ENCODE results near the gene IL18BP. TPM values are rescaled to one million over a fixed set of nuclear protein-coding genes. Genes with fewer than 3 reads are reported as not detected.

The IL18BP gene
- total and polyA plus RNA-seq, 2 of the 13 experiments (the other 11 are each of a cell fraction or from before 2014, with no cell fraction given) = 4.1 to 12.8 TPM

GRCh38 chr11:71997594-71997993, 1.1 kb upstream of the IL18BP start:
- ChIA-PET CTCF (ENCODE audit: low intra/inter-chr PET ratio, low total read pairs) (no interaction called here), POLR2A (no interaction called here)
- H3K36me3 ChIP-seq (replicated peaks in 1 of 2; ENCODE audit: control insufficient read depth in 1 of 2, insufficient read depth in 2 of 2, low read length in 2 of 2) = peaks cover 10 to 48% of the 10 kb centered on the region in 2 experiments; a peak in 4 of 5 replicates
- H3K79me2 ChIP-seq (ENCODE audit: insufficient read depth, low read length) = no peaks in the 10 kb centered on the region
- no peak overlapping the region for H3K9ac ChIP-seq (ENCODE audit: insufficient read depth, low read depth, low read length)
- TF ChIP-seq ZNF781 (CRISPR knock-in tag; IDR thresholded peaks at IDR 0.05; ENCODE audit: borderline replicate concordance, not compliant biosample characterization) (no peak), ZNF44 (CRISPR knock-in tag; IDR thresholded peaks at IDR 0.05) (no peak), ZSCAN25 (CRISPR knock-in tag; IDR thresholded peaks at IDR 0.05) (no peak), EHMT2 (IDR thresholded peaks at IDR 0.05; ENCODE audit: borderline replicate concordance, low read depth, low read length) (no peak), FOXC1 (CRISPR knock-in tag; IDR thresholded peaks at IDR 0.05; ENCODE audit: borderline replicate concordance) (no peak), DPF2 (CRISPR knock-in tag; IDR thresholded peaks at IDR 0.05; ENCODE audit: borderline replicate concordance, low read depth) (no peak), ZNF251 (CRISPR knock-in tag; IDR thresholded peaks at IDR 0.05) (no peak), TEF (CRISPR knock-in tag; IDR thresholded peaks at IDR 0.05) (no peak), ZNF337 (CRISPR knock-in tag; IDR thresholded peaks at IDR 0.05; ENCODE audit: borderline replicate concordance, low read depth) (no peak)
- H3K4me1 ChIP-seq (ENCODE audit: insufficient read depth, low read length) = no peaks in the 10 kb centered on the region
- DNase-seq (ENCODE audit: low spot score) = no peak
- WGBS (ENCODE audit: low lambda C conversion rate) = 100% methylated on average over 3 of the region's 3 CpGs
- intact Hi-C loops (cut with micrococcal nuclease; ENCODE audit: unreplicated experiment) (no loop called here), in situ Hi-C loops (cut with HindIII; ENCODE audit: extremely low pct_ligation_motif_present, low pct_unique_long_range_greater_than_20kb) (no loop called here)
- no TSS peak for BruUV-seq (replicated peaks)
- H2AFZ ChIP-seq (ENCODE audit: low read length) = no peak overlapping the region
- H3K4me3 ChIP-seq (replicated peaks in 1 of 3; ENCODE audit: insufficient read depth in 1 of 3, low read depth in 2 of 3, low read length in 3 of 3) = no peak overlapping the region
- FAIRE-seq = no peak
- no peaks in the 10 kb centered on the region for H3K27me3 ChIP-seq (ENCODE audit: control insufficient read depth in 1 of 2, insufficient read depth in 2 of 2, low read length in 2 of 2)
- no peaks in the 10 kb centered on the region for H3K9me3 ChIP-seq (ENCODE audit: low read length)
- ATAC-seq = no peak
- H3K27ac ChIP-seq (ENCODE audit: extremely low read length, insufficient read depth, low read length) = no peak overlapping the region
- H4K20me1 ChIP-seq (ENCODE audit: insufficient read depth, low read length) = no peaks in the 10 kb centered on the region
- no peak overlapping the region for H3K4me2 ChIP-seq (ENCODE audit: low read depth, low read length)
